ENCODE data around the gene NCAN. TPM values are rescaled to one million over a fixed set of nuclear protein-coding genes. Genes with fewer than 3 reads are reported as not detected.

The NCAN gene
- total and polyA plus RNA-seq, 2 of the 4 experiments (the other 2 are of a cell fraction) = not detected

GRCh38 chr19:19181488-19181998, 30.2 kb upstream of the NCAN start:
- no peak overlapping the region for H4K91ac ChIP-seq (ENCODE audit: insufficient read depth, low read depth, low read length)
- no peaks in the 10 kb centered on the region for H3K27me3 ChIP-seq (ENCODE audit: control insufficient read depth, insufficient read depth, low read length)
- intact Hi-C loops (cut with micrococcal nuclease) = no loop called here
- H2BK5ac ChIP-seq (ENCODE audit: low read depth, low read length, poor library complexity, severe bottlenecking) = no peak overlapping the region
- no peak overlapping the region for H3K14ac ChIP-seq (replicated peaks; ENCODE audit: low read depth, low read length)
- TF ChIP-seq, protein P1, sequence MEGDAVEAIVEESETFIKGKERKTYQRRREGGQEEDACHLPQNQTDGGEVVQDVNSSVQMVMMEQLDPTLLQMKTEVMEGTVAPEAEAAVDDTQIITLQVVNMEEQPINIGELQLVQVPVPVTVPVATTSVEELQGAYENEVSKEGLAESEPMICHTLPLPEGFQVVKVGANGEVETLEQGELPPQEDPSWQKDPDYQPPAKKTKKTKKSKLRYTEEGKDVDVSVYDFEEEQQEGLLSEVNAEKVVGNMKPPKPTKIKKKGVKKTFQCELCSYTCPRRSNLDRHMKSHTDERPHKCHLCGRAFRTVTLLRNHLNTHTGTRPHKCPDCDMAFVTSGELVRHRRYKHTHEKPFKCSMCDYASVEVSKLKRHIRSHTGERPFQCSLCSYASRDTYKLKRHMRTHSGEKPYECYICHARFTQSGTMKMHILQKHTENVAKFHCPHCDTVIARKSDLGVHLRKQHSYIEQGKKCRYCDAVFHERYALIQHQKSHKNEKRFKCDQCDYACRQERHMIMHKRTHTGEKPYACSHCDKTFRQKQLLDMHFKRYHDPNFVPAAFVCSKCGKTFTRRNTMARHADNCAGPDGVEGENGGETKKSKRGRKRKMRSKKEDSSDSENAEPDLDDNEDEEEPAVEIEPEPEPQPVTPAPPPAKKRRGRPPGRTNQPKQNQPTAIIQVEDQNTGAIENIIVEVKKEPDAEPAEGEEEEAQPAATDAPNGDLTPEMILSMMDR (conservative IDR thresholded peaks at IDR 0.05; ENCODE audit: low read depth, low read length) = no peak
- TF ChIP-seq FOS (IDR thresholded peaks at IDR 0.05; ENCODE audit: low read depth, low read length) (no peak), NFE2L2 (IDR thresholded peaks at IDR 0.05; ENCODE audit: low read depth, low read length) (no peak), CEBPB (IDR thresholded peaks at IDR 0.05; ENCODE audit: low read depth, low read length) (no peak), RFX5 (IDR thresholded peaks at IDR 0.05; ENCODE audit: low read depth, low read length) (no peak), MAZ (IDR thresholded peaks at IDR 0.05; ENCODE audit: borderline replicate concordance, low read depth, low read length) (no peak), CHD1 (IDR thresholded peaks at IDR 0.05; ENCODE audit: low read depth, low read length) (no peak), BHLHE40 (IDR thresholded peaks at IDR 0.05; ENCODE audit: low read depth, low read length) (no peak), SMC3 (IDR thresholded peaks at IDR 0.05; ENCODE audit: low read depth, low read length) (no peak), RAD21 (IDR thresholded peaks at IDR 0.05; ENCODE audit: low read length) (no peak), MXI1 (IDR thresholded peaks at IDR 0.05; ENCODE audit: borderline replicate concordance, low read depth, low read length) (no peak), ELK1 (IDR thresholded peaks at IDR 0.05; ENCODE audit: borderline replicate concordance, low read depth, low read length) (no peak), MAFK (IDR thresholded peaks at IDR 0.05; ENCODE audit: low read depth, low read length) (no peak), RCOR1 (IDR thresholded peaks at IDR 0.05; ENCODE audit: insufficient replicate concordance, low read length) (no peak), POLR2A (IDR thresholded peaks at IDR 0.05; ENCODE audit: low read depth, low read length) (no peak)
- TF ChIP-seq, protein P2, sequence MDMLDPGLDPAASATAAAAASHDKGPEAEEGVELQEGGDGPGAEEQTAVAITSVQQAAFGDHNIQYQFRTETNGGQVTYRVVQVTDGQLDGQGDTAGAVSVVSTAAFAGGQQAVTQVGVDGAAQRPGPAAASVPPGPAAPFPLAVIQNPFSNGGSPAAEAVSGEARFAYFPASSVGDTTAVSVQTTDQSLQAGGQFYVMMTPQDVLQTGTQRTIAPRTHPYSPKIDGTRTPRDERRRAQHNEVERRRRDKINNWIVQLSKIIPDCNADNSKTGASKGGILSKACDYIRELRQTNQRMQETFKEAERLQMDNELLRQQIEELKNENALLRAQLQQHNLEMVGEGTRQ (IDR thresholded peaks at IDR 0.05; ENCODE audit: low read depth, low read length) = no peak
- in situ Hi-C loops (cut with MboI; ENCODE audit: low sequenced_read_pairs) = no loop called here
- H2AK9ac ChIP-seq (replicated peaks; ENCODE audit: low read depth, low read length, poor library complexity) = no peak overlapping the region
- BruUV-seq (replicated peaks) = no TSS peak
- no CpG with 5 or more reads among the region's 9 CpGs for WGBS, 2 experiments (ENCODE audit: extremely low coverage in 2 of 2, insufficient read length in 1 of 2)
- no peak overlapping the region for H2AK5ac ChIP-seq (ENCODE audit: low read depth, low read length)
- no peak overlapping the region for H3K4ac ChIP-seq (ENCODE audit: low read depth, low read length)
- ATAC-seq (ENCODE audit: low read depth) (no peak), DNase-seq (no peak)
- H4K8ac ChIP-seq (ENCODE audit: low read depth in 2 of 2, low read length in 2 of 2) = no peak overlapping the region
- H2BK15ac ChIP-seq (ENCODE audit: low read depth, low read length) = no peak overlapping the region
- no peak overlapping the region for H3K27ac ChIP-seq (ENCODE audit: insufficient read depth, low read length)
- H3K23ac ChIP-seq (ENCODE audit: low read depth, low read length) = no peak overlapping the region
- H3K56ac ChIP-seq (ENCODE audit: extremely low read depth, insufficient read depth, low read length) = no peak overlapping the region
- ChIA-PET CTCF (no interaction called here), POLR2A (ENCODE audit: unreplicated experiment) (no interaction called here)
- no peak overlapping the region for H3K4me2 ChIP-seq (ENCODE audit: low read depth, low read length)
- H3K18ac ChIP-seq (ENCODE audit: low read depth, low read length) = no peak overlapping the region
- H4K5ac ChIP-seq (ENCODE audit: low read depth, low read length) = no peak overlapping the region
- peaks cover 3% of the 10 kb centered on the region; the same call in 1 of the 2 replicates for H3K9me3 ChIP-seq (ENCODE audit: control insufficient read depth, insufficient read depth, low read length)
- dilution Hi-C loops (cut with HindIII; ENCODE audit: low sequenced_read_pairs, unreplicated experiment) = no loop called here
- no peaks in the 10 kb centered on the region for H3K4me1 ChIP-seq (ENCODE audit: control insufficient read depth, insufficient read depth, low read length)
- H2BK20ac ChIP-seq (ENCODE audit: low read depth, low read length) = no peak overlapping the region
- peaks cover 37% of the 10 kb centered on the region for H3K36me3 ChIP-seq (ENCODE audit: control insufficient read depth, insufficient read depth, low read length)
- peaks cover 0 to 13% of the 10 kb centered on the region in 2 experiments; a peak in 2 of 4 replicates for H3K79me1 ChIP-seq (ENCODE audit: low read depth in 1 of 2, low read length in 2 of 2)
- no peaks in the 10 kb centered on the region; the same call in 1 of the 2 replicates for H4K20me1 ChIP-seq (ENCODE audit: insufficient read depth, low read length)
- no peak overlapping the region for H3K9ac ChIP-seq (ENCODE audit: low read depth, low read length)
- H2BK120ac ChIP-seq (ENCODE audit: low read depth, low read length) = no peak overlapping the region
- H2AFZ ChIP-seq (replicated peaks; ENCODE audit: low read length, poor library complexity) = no peak overlapping the region
- no peaks in the 10 kb centered on the region for H3K9me1 ChIP-seq (ENCODE audit: insufficient read depth, low read length)
- H3K4me3 ChIP-seq (ENCODE audit: insufficient read depth, low read depth, low read length) = no peak overlapping the region
